CD14-positive monocyte (primary cell): ENCODE results near the gene KREMEN1. TPM values are rescaled to one million over a fixed set of nuclear protein-coding genes. Genes with fewer than 3 reads are reported as not detected.

ENCODE experiments used
- DNase-seq, 3 donors: peaks; one replicate each; pipeline ENCODE4 v3.0.0-alpha.2; 2011 to 2022
- H2AFZ ChIP-seq: 2 replicates; pipeline ENCODE4 v1.6.0; 2012; ENCODE audit warnings: mild to moderate bottlenecking, low read depth, low read length, inconsistent platforms; ENCODE audit not compliant: insufficient read depth, poor library complexity, severe bottlenecking
- H3K27ac ChIP-seq, 2 donors: 1 replicate in 1 of 2; 2 replicates in 1 of 2; pipeline ENCODE4 v1.5.1; 2012 to 2013; ENCODE audit warnings: low read length in 2 of 2, control low read depth in 1 of 2, inconsistent platforms in 1 of 2, low read depth in 1 of 2, mild to moderate bottlenecking in 1 of 2
- H3K27me3 ChIP-seq, 2 donors: one replicate each; pipeline versions ENCODE4 v1.6.0 to v1.6.1; 2011 to 2013; ENCODE audit warnings: low read length in 2 of 2; ENCODE audit not compliant: control insufficient read depth in 2 of 2, insufficient read depth in 2 of 2
- H3K36me3 ChIP-seq, 2 donors: replicated peaks in 1 of 2; 1 replicate in 1 of 2; 2 replicates in 1 of 2; pipeline versions ENCODE4 v1.5.1 to v1.6.1; 2012 to 2013; ENCODE audit warnings: low read length in 2 of 2, control low read depth in 1 of 2, inconsistent platforms in 1 of 2, mild to moderate bottlenecking in 1 of 2; ENCODE audit not compliant: insufficient read depth in 2 of 2, control insufficient read depth in 1 of 2
- H3K4me1 ChIP-seq, 2 donors: 1 replicate in 1 of 2; 2 replicates in 1 of 2; pipeline versions ENCODE4 v1.5.1 to v1.6.1; 2012 to 2013; ENCODE audit warnings: low read length in 2 of 2, control low read depth in 1 of 2, inconsistent platforms in 1 of 2, mild to moderate bottlenecking in 1 of 2, moderate library complexity in 1 of 2; ENCODE audit not compliant: insufficient read depth in 2 of 2, control insufficient read depth in 1 of 2
- H3K4me2 ChIP-seq: replicated peaks from 2 replicates; pipeline ENCODE3; 2012; ENCODE audit warnings: low read length, moderate library complexity, mild to moderate bottlenecking; ENCODE audit not compliant: poor library complexity, severe bottlenecking; ENCODE audit errors: extremely low read depth
- H3K4me3 ChIP-seq, 3 experiments: fragments of 200-600 bp in 1 of 3; sonication (generic) in 1 of 3; replicated peaks in 1 of 3; 1 replicate in 2 of 3; 2 replicates in 1 of 3; pipeline ENCODE4 v1.5.1; 2011 to 2013; ENCODE audit warnings: low read length in 3 of 3, mild to moderate bottlenecking in 3 of 3, control low read depth in 2 of 3, low read depth in 2 of 3, inconsistent platforms in 1 of 3, moderate library complexity in 1 of 3
- H3K79me2 ChIP-seq: 2 replicates; pipeline ENCODE4 v1.6.0; 2012; ENCODE audit warnings: mild to moderate bottlenecking, control low read depth, inconsistent platforms, low read length, moderate library complexity; ENCODE audit not compliant: insufficient read depth
- H3K9ac ChIP-seq: 2 replicates; pipeline ENCODE4 v1.6.0; 2017; ENCODE audit warnings: low read length, mild to moderate bottlenecking; ENCODE audit not compliant: insufficient read depth, poor library complexity, severe bottlenecking
- H3K9me3 ChIP-seq, 2 donors: replicated peaks in 1 of 2; 1 replicate in 1 of 2; 2 replicates in 1 of 2; pipeline versions ENCODE4 v1.5.1 to v1.6.1; 2012 to 2013; ENCODE audit warnings: low read length in 2 of 2, control low read depth in 1 of 2; ENCODE audit not compliant: control insufficient read depth in 1 of 2, insufficient read depth in 1 of 2
- H4K20me1 ChIP-seq: 2 replicates; pipeline ENCODE4 v1.6.0; 2012; ENCODE audit warnings: mild to moderate bottlenecking, low read length, control low read depth, moderate library complexity; ENCODE audit not compliant: insufficient read depth
- H3K27ac Mint-ChIP-seq, 7 donors: one replicate each; pipeline ENCODE4 v1.8.0; 2020; ENCODE audit warnings: mild to moderate bottlenecking in 7 of 7, mixed read lengths in 7 of 7, moderate library complexity in 6 of 7, inconsistent platforms in 2 of 7
- H3K27me3 Mint-ChIP-seq, 3 donors: one replicate each; pipeline ENCODE4 v1.8.0; 2021 to 2022; ENCODE audit warnings: low read depth in 3 of 3, mild to moderate bottlenecking in 3 of 3, mixed read lengths in 3 of 3, moderate library complexity in 3 of 3, inconsistent platforms in 1 of 3
- H3K36me3 Mint-ChIP-seq, 2 donors: one replicate each; pipeline ENCODE4 v1.8.0; 2020; ENCODE audit warnings: mixed read lengths in 2 of 2, inconsistent platforms in 1 of 2, mild to moderate bottlenecking in 1 of 2
- H3K4me1 Mint-ChIP-seq: one replicate; pipeline ENCODE4 v1.8.0; 2020; ENCODE audit warnings: mild to moderate bottlenecking, mixed read lengths
- H3K4me3 Mint-ChIP-seq, 2 donors: one replicate each; pipeline ENCODE4 v1.8.0; 2020; ENCODE audit warnings: mild to moderate bottlenecking in 2 of 2, mixed read lengths in 2 of 2, moderate library complexity in 1 of 2
- H3K9me3 Mint-ChIP-seq, 7 donors: one replicate each; pipeline ENCODE4 v1.8.0; 2020 to 2022; ENCODE audit warnings: mixed read lengths in 7 of 7, mild to moderate bottlenecking in 6 of 7, moderate library complexity in 6 of 7, inconsistent platforms in 2 of 7
- CTCF ChIP-seq: fragments of 200-600 bp; IDR thresholded peaks from one replicate; pipeline ENCODE4 v1.8.0; 2022; ENCODE audit warnings: antibody characterized with exemption, mild to moderate bottlenecking
- WGBS: methylation state at CpG from one replicate; pipeline ENCODE4 v1.1.5; 2013; ENCODE audit warnings: missing lambda C conversion rate; ENCODE audit not compliant: insufficient coverage; 5-methylcytosine and 5-hydroxymethylcytosine counted together
- intact Hi-C, 2 donors: fragments of 100-400 bp; cut with micrococcal nuclease; formaldehyde crosslinking; loops; one replicate each; pipeline versions ENCODE4 v1.15.0 to v1.15.1; 2023
- polyA plus RNA-seq, 3 donors: library from polyadenylated mRNA; depleted of rRNA in 1 of 3; unstranded in 2 of 3; stranded (reverse) in 1 of 3; fragments of 300-500 nt in 2 of 3; fragments of >200 nt in 1 of 3; fragmentation: Illumina TruSeq in 2 of 3; gene quantifications; 1 replicate in 2 of 3; 2 replicates in 1 of 3; pipeline ENCODE4 v1.2.3, GENCODE V29; 2012 to 2021

Gene KREMEN1
- polyA plus RNA-seq, 3 donors = 0.47 to 1.6 (median 0.69) TPM

GRCh38 chr22:29069463-29069862, 3.4 kb upstream of the KREMEN1 start:
- H3K79me2 ChIP-seq = no peaks in the 10 kb centered on the region
- 83% methylated on average over 3 of the region's 4 CpGs for WGBS
- H3K36me3 ChIP-seq = no peaks in the 10 kb centered on the region
- no peak overlapping the region for H3K27ac ChIP-seq
- intact Hi-C loops = no loop called here
- Mint-ChIP-seq H3K27ac (no peak overlapping the region), H3K27me3 (peaks cover 62 to 77% (median 77%) of the 10 kb centered on the region in 3 donors), H3K9me3 (peaks cover 0 to 19% (median 11%) of the 10 kb centered on the region in 7 donors), H3K4me3 (peak overlapping the region in 1 of 2 donors; percentile 82), H3K36me3 (peaks cover 3 to 8% of the 10 kb centered on the region in 2 donors), H3K4me1 (peaks cover 31% of the 10 kb centered on the region)
- TF ChIP-seq CTCF = no peak
- no peak overlapping the region for H3K4me2 ChIP-seq
- H4K20me1 ChIP-seq = no peaks in the 10 kb centered on the region
- H2AFZ ChIP-seq = no peak overlapping the region
- no peak for DNase-seq
- peaks cover 28 to 32% of the 10 kb centered on the region in 2 donors for H3K4me1 ChIP-seq
- H3K9me3 ChIP-seq = peaks cover 0 to 13% of the 10 kb centered on the region in 2 donors
- H3K4me3 ChIP-seq = no peak overlapping the region
- H3K27me3 ChIP-seq = peaks cover 48 to 68% of the 10 kb centered on the region in 2 donors
- H3K9ac ChIP-seq = no peak overlapping the region

DNA sequence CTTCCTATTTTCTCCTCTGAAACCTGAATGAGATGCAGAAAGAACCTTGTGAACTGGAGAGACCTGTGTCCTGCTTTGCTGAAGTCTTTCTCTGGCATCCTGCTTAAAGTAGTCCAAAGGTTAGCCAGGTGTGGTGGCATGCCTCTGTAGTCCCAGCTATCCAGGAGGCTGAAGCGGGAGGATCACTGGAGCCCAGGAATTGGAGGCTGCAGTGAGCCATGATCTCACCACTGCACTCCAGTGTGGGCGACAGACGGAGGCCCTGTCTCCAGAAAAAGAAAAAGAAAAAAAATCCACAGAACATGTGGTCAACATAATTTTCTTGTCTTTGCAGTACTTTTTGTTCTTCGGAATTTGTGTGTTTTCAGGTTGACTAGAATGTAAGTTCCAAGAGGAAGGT, 2.3 kb upstream of the KREMEN1 start:
- Histone ChIP-seq H3K27ac (no peak overlapping the region), H3K36me3 (no peaks in the 10 kb centered on the region), H3K4me2 (no peak overlapping the region), H3K4me1 (peaks cover 28 to 32% of the 10 kb centered on the region in 2 donors), H3K9ac (no peak overlapping the region), H3K4me3 (no peak overlapping the region), H2AFZ (no peak overlapping the region), H4K20me1 (no peaks in the 10 kb centered on the region), H3K27me3 (peaks cover 58 to 79% of the 10 kb centered on the region in 2 donors), H3K9me3 (peaks cover 0 to 13% of the 10 kb centered on the region in 2 donors), H3K79me2 (no peaks in the 10 kb centered on the region)
- H3K4me1 Mint-ChIP-seq = peaks cover 31% of the 10 kb centered on the region
- H3K9me3 Mint-ChIP-seq = peaks cover 0 to 21% (median 11%) of the 10 kb centered on the region in 7 donors
- H3K4me3 Mint-ChIP-seq = peak overlapping the region in 1 of 2 donors; percentile 82
- H3K27ac Mint-ChIP-seq = no peak overlapping the region
- TF ChIP-seq CTCF = no peak
- 100% methylated on average over 1 of the region's 4 CpGs for WGBS
- intact Hi-C loops = loop anchor here in 1 of 2 donors (10.0 kb wide), 1 partner anchor 186 kb away; the partner anchor contains the start of gene ZNRF3
- DNase-seq = no peak
- H3K36me3 Mint-ChIP-seq = peaks cover 3 to 8% of the 10 kb centered on the region in 2 donors
- peaks cover 70 to 82% (median 81%) of the 10 kb centered on the region in 3 donors for H3K27me3 Mint-ChIP-seq
